Peyer's patch (tissue), 4 donors: Measurements from ENCODE around the gene CTAG1A. TPM values are rescaled to one million over a fixed set of nuclear protein-coding genes. Genes with fewer than 3 reads are reported as not detected.

Experiments
- DNase-seq, 3 donors: peaks; one replicate each; pipeline ENCODE4 v3.0.0-alpha.2; 2017 to 2019
- H3K27ac ChIP-seq, 4 donors: fragments of 200-600 bp; sonication (generic); one replicate each; pipeline ENCODE4 v1.5.1; 2016 to 2019
- H3K27me3 ChIP-seq, 2 donors: fragments of 200-600 bp; sonication (generic); one replicate each; pipeline ENCODE4 v1.5.1; 2019
- H3K36me3 ChIP-seq, 3 donors: fragments of 200-600 bp; sonication (generic); one replicate each; pipeline ENCODE4 v1.5.1; 2016 to 2019
- H3K4me1 ChIP-seq, 4 donors: fragments of 200-600 bp; sonication (generic); one replicate each; pipeline ENCODE4 v1.5.1; 2016 to 2019
- H3K4me3 ChIP-seq, 4 donors: fragments of 200-600 bp; sonication (generic); 1 replicate in 3 of 4; 2 replicates in 1 of 4; pipeline ENCODE4 v1.5.1; 2016 to 2019; ENCODE audit warnings: mild to moderate bottlenecking in 1 of 4
- H3K9me3 ChIP-seq, 4 donors: fragments of 200-600 bp; sonication (generic); one replicate each; pipeline ENCODE4 v1.5.1; 2016 to 2019; ENCODE audit warnings: mild to moderate bottlenecking in 1 of 4
- CTCF ChIP-seq, 6 experiments: fragments of 450-650 bp in 4 of 6; fragments of 200-600 bp in 2 of 6; sonication (generic) in 1 of 6; IDR thresholded peaks; one replicate each; pipeline ENCODE4 v1.5.1; 2017 to 2019; ENCODE audit warnings: antibody characterized with exemption in 6 of 6, mild to moderate bottlenecking in 3 of 6, moderate library complexity in 1 of 6
- POLR2A ChIP-seq, 2 donors: fragments of 450-650 bp; IDR thresholded peaks; one replicate each; pipeline ENCODE4 v1.5.1; 2017; ENCODE audit warnings: antibody characterized with exemption in 2 of 2, mild to moderate bottlenecking in 2 of 2, moderate library complexity in 2 of 2
- total RNA-seq, 4 donors: library from RNA; depleted of rRNA; stranded (reverse); fragments of >200 nt; gene quantifications; one replicate each; pipeline ENCODE4 v1.1.0, GENCODE V29; 2016

The CTAG1A gene
- total RNA-seq, 4 donors from 2014 or later = not detected

GRCh38 chrX:154541896-154542722, 42.8 kb upstream of the CTAG1A start:
- no peaks in the 10 kb centered on the region for H3K27me3 ChIP-seq
- H3K9me3 ChIP-seq = no peaks in the 10 kb centered on the region
- no peak overlapping the region for H3K4me3 ChIP-seq
- H3K4me1 ChIP-seq = peaks cover 0 to 10% (median 0%) of the 10 kb centered on the region in 4 donors
- no peak for TF ChIP-seq CTCF (IDR thresholded peaks at IDR 0.05)
- TF ChIP-seq POLR2A (IDR thresholded peaks at IDR 0.05) = no peak
- H3K27ac ChIP-seq = peak overlapping the region; percentile 56 to 71 (median 60)
- H3K36me3 ChIP-seq = no peaks in the 10 kb centered on the region
- peak in 2 of 3 donors; percentile 34 to 63 for DNase-seq

GRCh38 chrX:154542723-154543424, 42.1 kb upstream of the CTAG1A start:
- peak in 1 of 3 donors; percentile 46 for DNase-seq
- no peak for TF ChIP-seq POLR2A (IDR thresholded peaks at IDR 0.05)
- no peak for TF ChIP-seq CTCF (IDR thresholded peaks at IDR 0.05)
- Histone ChIP-seq H3K4me3 (no peak overlapping the region), H3K4me1 (peaks cover 0 to 10% (median 0%) of the 10 kb centered on the region in 4 donors), H3K36me3 (no peaks in the 10 kb centered on the region), H3K27ac (peak overlapping the region; percentile 56 to 71 (median 60)), H3K27me3 (no peaks in the 10 kb centered on the region), H3K9me3 (no peaks in the 10 kb centered on the region)

- Histone ChIP-seq H3K36me3 (no peaks in the 10 kb centered on the region), H3K27me3 (no peaks in the 10 kb centered on the region), H3K9me3 (no peaks in the 10 kb centered on the region), H3K4me1 (peaks cover 0 to 23% (median 2%) of the 10 kb centered on the region in 4 donors), H3K4me3 (peak overlapping the region; percentile 61 to 84 (median 73)), H3K27ac (peak overlapping the region in 1 of 4 donors; percentile 92)
- no peak for DNase-seq
- no peak for TF ChIP-seq CTCF (IDR thresholded peaks at IDR 0.05)
- no peak for TF ChIP-seq POLR2A (IDR thresholded peaks at IDR 0.05)
Observed at GRCh38 chrX:154545673-154546274, 39.2 kb upstream of the CTAG1A start.

GRCh38 chrX:154546354-154547244, 38.3 kb upstream of the CTAG1A start, which contains the start of gene G6PD:
Gene G6PD (minus strand): TSS chrX:154546846. CDS start chrX:154546155, 691 bp downstream.
- Histone ChIP-seq H3K36me3 (no peaks in the 10 kb centered on the region), H3K4me1 (peaks cover 0 to 23% (median 2%) of the 10 kb centered on the region in 4 donors), H3K9me3 (no peaks in the 10 kb centered on the region), H3K27me3 (no peaks in the 10 kb centered on the region), H3K27ac (peak within 1 kb of the TSS; percentile 84 to 94 (median 90)), H3K4me3 (peak within 1 kb of the TSS; percentile 61 to 84 (median 73))
- DNase-seq = peak; percentile 74 to 87 (median 87)
- peak; percentile 42 to 58 for TF ChIP-seq POLR2A (IDR thresholded peaks at IDR 0.05)
- TF ChIP-seq CTCF (IDR thresholded peaks at IDR 0.05) = peak in 1 of 6 experiments; percentile 13
